ENCODE data around the gene EBP. TPM values are rescaled to one million over a fixed set of nuclear protein-coding genes. Genes with fewer than 3 reads are reported as not detected.

Gene EBP
- 18.8 TPM for total RNA-seq
- long read RNA-seq, transcript EBP-205 (5 exons, 1,775 nt): major isoform, 36 of 41 reads
- long read RNA-seq, partial matches to known transcripts: 4 of 41 reads
- long read RNA-seq, other reads (novel, unspliced or antisense): 1 of 41 reads

DNA sequence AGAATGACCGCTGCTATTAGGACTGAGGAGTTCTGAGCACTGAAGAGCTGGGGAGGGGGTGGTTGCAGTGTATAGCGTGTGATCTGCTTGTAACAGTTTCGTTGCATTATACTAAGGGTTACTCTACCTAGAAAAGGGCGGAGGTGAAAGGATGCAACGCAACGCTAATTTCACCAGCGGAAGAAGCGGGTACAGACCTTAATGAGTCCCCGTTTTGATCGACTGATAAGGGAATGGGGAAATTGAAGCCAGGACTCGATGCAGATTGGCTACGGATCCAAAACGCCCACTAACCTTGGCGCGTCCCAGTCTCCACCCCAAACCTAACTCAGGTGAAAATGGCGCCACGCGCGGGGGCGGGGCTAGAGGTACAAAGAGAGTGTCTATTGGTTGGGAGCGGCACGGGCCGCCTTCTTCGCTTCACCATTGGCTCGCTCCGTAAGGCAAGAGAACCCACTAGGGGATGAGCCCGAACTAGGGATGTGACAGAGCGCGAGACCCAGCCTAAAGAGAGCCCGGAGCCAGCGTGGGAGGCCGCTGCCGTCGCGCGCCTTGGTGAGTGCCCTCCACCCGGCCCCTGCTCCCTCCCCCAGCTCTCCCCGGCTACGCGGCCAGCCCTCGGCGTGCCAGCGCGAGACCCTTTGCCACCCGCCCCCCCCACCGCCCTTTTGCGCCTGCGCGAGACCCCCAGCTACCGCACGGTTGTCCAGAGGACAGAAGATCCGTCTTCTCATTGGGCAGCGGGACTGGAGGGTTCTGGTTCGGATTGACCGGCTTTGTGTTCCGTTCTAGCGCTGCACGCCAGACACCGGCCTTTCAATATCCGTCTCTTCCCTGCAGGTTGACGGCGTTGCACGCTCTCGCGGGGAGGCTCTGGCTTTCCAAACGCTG is at the start of gene EBP:
EBP (plus strand) TSS at position 456 of the 891 bp plus-strand sequence. CDS start 1,964 bp downstream, outside the sequence.
- DNase-seq (ENCODE audit: low spot score): peak; percentile 93

DNA sequence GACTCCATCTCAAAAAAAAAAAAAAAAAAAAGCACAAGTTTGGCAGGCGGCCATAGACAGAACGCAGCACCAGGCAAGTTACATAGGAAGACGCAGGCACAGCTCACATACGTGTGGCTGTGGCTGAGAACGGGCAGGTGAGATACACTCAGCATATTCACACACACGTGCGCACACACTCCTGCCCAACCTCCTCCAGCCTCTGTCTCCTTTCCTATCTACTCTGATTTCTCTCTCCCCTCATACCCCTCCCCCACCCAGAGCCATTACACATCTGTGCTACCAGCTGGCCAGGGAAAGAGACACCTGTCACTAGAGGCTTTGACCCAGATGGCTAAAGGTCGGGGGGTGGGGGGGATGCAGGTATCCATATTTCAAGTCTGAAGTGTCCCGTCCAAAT is 49.4 kb upstream of the EBP start:
- no peak for DNase-seq (ENCODE audit: low spot score)

DNA sequence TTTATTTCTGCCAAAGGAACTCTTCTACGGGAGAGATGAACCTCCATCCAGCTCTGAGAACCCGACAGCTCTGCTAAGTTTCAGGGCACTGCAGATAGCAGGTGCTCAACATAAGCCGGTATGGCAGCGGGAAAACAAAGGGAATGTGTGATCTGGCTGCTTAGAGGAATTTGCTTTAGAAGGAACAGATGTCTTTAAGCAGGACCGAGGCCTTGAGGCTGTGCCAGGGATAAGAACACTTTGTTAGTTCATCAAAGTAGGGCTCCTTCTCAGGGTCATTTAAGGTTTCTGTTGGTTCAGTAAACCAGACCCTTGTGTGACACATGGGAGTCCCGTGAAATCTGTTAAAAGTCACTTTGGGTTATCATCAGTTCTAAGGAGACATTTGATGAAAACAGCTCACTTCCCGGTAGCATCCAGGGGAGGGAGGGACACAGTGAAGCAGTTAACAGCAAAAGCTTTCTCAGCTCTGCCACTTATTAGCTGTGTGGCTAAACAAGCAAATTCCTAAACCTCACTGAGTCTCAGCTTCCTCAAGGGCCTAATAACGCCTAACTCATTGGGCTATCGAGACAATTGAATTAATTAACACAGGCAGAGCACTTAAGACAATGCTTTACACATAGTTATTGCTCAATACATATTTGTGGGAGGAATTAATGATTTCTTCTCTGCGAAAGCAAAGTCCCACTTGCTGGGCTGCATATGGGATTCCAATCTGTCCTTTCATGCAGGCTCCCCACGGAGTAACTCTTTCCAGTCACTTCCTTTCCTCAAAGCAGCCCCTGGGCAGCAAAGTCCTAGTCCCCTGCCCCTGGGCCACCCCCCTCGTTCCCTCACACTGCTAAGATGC is 48.5 kb upstream of the EBP start:
- DNase-seq (ENCODE audit: low spot score): no peak

DNA sequence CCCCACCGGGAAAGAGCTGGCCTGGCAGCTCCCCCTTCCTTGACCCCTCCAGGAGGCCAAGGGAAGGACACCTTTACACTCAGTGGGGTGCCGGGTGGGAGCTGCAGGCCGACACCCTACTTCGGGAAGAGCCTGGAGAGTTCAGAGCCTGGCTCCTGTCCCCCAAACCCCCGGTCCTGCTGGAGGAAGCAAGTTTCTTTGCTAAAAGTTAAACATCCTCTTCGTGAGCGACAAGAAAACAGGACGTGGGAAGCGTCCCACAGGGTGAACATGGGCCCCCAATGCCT is 48.0 kb upstream of the EBP start:
- DNase-seq (ENCODE audit: low spot score): no peak

DNA sequence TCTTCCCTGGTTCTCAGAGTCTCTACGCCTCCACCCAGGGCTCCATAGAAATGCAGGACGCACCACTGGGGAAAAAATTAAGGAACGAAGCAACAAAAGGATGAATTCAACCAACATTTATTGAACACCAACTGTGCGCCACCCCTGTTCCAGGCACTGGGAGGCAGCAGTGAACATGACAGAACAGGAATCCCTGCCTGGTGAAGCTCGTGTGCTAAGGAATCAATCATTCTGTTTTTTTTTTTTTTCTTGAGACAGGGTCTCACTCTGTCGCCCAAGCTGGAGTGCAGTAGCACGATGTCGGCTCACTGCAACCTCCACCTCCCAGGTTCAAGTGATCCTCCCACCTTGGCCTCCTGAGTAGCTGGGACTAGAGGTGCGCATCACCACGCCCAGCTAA is 47.5 kb upstream of the EBP start:
- DNase-seq (ENCODE audit: low spot score): no peak

DNA sequence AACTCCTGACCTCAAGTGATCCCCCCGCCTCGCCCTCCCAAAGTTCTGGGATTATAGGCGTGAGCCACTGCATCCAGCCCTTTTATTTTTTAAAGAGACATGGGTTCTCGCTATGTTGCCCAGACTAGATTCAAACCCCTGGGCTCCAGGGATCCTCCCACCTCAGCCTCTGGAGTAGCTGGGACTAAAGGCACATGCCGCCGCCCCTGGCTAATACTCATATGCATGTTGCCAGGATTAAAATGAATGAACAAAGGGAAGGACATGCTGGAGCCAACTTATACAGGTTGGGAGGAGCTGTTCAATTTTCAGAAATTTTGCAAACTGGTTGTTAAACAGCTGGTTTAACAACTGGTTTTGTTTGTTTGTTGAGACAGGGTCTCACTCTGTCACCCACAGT is 47.0 kb upstream of the EBP start:
- DNase-seq (ENCODE audit: low spot score): no peak

DNA sequence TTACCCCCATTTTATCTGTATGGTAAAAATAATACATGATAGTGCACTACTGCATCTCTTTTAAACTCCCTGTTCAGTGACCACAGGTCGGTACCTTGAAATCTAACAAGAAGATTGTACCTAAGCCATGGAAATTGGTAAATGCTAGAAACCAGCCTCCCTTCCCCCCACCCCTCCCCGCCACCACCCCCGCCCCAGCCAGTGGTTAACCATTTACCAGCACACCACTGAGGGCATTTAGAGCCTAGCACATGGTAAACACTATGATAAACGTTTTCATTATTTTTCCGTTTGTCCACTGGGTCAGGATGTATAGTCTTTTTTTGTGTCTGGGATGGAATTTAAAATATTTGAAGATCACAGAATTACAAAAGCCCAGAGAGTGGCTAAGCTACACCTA is 46.3 kb upstream of the EBP start:
- DNase-seq (ENCODE audit: low spot score): no peak

DNA sequence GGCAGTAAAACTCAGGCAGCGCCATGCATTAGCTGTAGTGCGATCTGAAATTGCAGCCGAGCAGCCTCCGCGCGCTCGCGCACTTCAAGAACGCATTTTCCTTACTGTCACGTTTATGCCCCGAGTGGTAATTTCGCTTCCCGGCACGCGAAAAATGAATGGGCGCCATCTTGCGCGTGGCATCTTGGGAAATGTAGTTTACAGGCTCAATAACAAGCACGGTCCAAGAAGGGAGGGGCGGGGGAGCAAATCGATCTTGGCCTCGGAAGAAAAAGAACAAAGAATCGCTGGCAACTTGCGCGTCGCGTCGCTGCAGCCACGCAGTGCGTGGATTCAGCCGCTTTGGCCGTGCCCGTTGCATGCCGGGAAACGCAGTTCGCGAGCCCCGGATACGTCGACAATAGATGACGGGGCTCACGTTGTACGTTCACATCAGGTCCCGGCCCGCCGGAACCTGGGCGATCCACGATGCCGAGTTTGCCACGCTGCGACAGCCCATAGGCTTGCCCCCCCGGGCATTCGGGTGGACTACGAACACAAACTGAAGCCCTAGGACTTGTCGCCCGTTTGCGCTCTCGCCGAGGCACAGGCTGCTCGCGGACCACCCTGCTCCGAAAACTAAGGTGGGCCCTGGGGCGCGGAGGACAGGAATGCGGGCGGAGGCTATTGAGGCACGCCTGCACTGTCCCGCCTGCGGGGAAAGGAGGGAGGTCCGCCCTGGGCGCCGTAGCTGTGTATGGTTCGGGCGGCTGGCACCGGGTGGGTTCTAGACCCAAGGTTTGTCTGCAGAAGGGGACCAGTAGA is 45.6 kb upstream of the EBP start, which contains the start of gene FTSJ1:
FTSJ1 (plus strand) TSS at position 426 of the 804 bp plus-strand sequence. CDS start 1,849 bp downstream, outside the sequence.
- DNase-seq (ENCODE audit: low spot score): peak; percentile 95

DNA sequence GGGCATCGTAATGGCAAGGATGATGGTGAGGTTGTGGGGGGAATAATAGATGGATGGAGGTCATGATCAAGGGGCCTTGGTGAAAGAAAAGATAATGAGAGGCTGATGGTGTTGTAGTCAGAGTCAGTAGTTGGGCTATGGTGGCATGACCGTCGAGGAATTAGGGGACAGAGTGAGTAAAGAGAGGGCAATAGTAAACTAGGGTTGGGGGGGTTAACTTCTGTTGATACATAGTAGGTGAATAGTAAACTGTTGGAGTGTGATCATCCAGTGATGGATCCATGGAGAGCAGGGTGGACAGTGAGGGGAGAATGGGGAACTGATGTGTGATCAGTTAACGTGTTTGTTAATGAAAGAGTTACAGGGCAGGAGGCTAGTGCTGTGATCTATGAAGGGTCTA is 44.7 kb upstream of the EBP start:
- no peak for DNase-seq (ENCODE audit: low spot score)

DNA sequence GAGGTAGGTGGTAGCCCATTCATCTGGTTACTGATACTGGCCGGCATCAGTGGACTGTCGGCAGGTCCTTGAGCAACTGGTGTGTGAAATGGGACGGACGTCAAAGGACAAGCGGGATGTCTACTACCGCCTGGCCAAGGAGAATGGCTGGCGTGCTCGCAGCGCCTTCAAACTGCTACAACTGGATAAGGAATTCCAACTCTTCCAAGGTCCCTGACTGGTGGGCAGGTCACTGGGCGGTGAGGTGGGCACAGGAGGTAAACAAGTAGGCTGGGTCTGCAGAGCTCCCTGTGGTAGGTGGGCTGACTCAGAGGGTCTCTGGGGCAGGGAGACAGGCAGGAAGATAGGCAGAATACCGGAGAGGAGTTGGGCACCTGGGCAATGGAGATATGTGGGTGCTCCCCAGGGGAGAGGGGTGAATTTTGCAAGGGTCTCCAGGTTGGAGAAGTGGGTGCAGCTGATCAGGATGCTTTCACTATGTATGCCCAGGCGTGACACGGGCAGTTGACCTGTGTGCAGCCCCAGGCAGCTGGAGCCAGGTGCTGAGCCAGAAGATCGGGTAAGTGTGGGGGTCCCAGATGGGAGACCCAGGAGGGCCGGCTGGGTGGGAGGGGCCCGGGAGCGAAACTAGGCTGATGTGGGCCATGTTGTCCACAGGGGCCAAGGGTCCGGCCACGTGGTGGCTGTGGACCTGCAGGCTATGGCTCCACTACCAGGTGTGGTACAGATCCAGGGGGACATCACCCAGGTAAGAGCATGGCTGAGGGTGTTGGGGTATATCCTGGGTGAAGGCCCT is 43.5 kb upstream of the EBP start:
- DNase-seq (ENCODE audit: low spot score): no peak

DNA sequence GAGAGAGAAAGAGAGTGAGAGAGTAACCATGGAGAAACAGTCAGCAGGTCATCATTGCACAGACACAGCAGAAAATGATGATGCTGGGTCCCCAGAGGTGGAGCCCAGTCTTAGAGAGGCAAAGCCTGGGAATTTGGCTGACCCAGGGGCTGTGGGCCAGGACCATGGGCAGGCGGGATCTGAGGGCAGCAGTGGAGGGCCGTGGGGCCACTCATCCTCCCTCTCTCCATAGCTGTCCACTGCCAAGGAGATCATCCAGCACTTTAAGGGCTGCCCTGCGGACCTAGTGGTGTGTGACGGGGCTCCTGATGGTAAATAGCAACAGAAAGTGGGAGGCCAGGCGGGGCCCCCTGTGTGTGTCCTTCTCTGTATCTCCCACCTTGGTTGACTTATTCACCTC is 42.8 kb upstream of the EBP start:
- DNase-seq (ENCODE audit: low spot score): no peak

DNA sequence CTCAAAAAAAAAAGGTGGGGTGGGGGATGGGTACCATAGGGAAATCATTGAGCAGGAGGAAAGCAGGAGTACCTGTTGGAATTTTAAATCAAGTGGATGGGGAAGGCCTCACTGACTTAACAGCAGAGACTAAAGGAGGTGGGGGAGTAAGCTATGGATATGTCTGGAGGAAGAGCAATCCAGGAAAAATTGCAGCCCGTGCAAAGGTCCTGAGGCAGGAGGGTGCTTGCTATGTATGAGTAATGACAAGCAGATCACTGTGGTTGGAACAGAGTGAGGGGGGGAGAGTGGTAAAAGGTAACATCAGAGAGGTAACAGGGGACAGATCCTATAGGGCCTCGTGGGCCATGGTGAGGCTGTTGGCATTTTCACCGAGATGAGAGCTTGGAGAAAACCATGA is 41.5 kb upstream of the EBP start:
- DNase-seq (ENCODE audit: low spot score): no peak

DNA sequence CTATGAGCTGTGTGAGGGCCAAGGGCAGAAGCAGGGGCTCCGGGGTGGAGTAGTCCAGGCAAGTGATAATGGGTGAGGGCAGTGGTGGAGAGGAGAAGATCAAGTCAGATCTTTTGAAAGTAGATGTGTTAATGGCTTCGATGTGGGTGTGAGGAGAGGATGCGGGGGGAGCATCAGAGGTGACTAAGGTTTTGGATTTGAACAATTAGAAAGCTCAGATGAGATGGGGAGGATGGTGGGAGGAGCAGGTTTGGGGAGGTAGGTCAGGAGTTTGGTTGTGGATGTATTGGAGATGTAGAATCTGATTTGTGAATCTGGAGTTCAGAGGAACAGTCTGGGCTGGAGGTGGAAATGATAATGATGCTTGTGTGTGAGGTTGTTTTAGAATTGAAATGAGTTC is 41.0 kb upstream of the EBP start:
- no peak for DNase-seq (ENCODE audit: low spot score)

DNA sequence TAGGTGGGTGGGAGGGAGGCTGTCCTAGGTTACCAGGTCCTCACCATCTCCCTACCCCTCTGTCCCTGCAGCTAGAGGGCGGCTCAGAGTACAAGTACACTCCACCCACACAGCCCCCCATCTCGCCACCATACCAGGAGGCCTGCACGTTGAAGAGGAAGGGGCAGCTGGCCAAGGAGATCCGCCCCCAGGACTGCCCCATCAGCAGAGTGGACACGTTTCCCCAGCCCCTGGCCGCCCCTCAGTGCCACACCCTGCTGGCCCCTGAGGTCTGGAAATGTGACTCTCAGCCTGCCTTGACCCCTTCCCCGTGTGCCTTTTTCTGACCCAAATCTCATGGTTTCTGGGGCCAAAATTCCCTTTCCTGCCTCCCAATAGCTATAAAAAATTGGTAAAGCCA is 39.1 kb upstream of the EBP start:
- no peak for DNase-seq (ENCODE audit: low spot score)

DNA sequence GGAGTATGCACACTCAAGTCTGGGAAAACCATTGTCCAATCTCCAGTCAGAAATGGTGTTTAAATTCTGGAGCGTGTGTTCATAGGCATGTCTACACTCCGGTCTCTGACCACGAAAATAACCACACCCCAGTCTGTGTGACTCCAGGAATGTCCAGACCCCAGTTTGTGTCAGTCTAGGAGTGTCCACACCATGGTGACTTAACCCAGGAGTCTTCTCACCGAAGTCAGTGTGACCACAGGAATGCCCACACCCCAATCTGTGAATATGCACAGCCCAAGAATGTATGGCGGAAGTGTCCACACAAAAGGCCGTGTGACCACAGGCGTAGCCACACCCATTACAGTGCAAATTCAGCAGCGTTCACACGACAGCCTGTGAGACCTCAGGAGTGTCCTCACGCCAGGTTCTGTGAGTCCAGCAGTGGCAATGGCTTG is 34.2 kb upstream of the EBP start:
- DNase-seq (ENCODE audit: low spot score): no peak

DNA sequence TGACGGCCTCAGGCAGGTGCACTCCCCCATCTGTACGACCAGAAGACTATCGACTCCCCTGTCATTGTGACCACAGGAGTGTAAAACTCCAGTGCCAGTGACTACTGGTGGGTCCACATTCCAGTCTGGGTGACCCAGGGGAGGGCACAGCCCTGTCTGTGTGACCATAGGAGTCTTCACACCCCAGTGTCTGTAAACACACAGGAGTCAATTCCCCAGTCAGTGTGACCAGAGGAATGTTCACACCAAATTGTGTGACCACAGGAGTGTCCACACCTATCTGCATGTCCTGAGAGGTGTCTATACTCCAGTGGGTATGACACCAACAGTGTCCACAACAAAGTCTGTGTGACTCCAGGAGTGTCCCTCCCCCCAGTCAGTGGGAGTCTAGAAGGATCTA is 33.6 kb upstream of the EBP start:
- no peak for DNase-seq (ENCODE audit: low spot score)

DNA sequence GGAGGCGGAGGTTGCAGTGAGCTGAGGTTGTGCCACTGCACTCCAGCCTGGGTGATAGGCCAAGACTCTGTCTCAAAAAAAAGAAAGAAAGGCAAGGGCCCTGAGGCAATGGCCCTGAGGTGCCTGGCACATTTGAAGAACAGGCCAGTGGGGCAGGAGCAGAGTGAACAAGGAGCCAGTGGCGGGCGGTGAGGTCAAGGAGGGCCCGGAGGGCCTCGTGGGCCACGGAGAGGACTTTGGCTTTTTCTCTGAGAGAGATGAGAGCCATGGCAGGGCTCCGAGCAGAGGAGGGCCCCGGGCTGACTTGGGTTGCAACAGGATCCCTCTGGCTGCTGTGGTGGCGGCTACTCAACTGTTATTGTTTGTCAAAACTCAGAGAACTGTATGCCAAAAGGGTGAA is 32.3 kb upstream of the EBP start:
- no peak for DNase-seq (ENCODE audit: low spot score)

DNA sequence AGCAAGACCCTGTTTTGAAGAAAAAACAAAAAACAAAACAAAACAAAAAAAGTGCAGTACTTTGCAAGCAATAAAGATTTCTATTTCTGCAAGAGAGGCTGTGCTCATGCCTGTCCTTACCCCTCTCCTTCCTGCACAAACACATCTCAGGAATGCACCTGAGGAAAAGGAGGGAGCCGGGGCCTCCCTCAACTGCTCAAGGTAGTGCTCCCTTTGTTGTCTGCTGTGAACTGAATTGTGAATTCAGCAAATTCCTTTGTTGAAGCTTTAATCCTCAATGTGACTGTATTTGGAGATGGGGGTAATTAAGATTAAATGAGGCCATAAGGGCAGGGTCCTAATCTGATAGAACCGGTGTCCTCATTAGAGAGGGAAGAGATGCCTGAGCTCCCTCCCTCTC is 31.7 kb upstream of the EBP start:
- DNase-seq (ENCODE audit: low spot score): no peak

DNA sequence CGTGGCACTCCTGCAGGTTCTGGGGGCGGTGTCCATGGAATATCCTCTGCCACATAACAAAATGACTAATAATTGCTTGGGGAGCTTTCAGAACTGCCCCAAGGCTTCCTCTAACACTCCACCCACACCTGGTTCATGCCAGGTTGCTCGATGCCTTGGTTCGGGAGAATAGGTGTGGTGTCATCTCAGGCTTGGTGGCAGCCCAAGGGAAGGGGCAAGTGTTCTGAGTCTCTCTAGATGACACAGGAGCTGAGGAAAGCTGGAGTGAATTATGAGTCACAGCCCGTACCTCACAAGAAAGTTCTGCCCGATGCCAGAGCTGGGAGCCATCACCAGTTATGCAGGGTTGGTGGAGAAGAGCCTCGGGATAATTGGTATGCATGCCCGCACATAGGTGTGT is 30.9 kb upstream of the EBP start:
- DNase-seq (ENCODE audit: low spot score): no peak

DNA sequence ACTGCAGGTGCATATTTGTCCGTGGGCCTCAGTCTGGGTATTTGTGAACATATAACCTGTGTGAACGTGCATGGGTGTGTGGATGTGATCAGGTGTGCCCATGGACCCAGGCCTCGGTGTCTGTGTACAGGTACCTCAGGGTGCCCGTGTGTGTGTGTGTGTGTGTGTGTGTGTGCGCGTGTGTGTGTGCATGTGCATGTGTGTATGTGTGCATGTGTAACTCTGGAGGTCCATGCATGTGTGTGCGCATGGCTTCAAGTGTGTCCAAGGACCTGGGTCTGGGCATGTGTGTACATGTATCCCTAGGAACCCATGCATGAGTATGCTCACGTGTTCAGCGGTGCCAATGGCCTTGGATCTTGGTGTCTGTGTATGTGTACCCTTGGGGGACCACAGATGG is 29.8 kb upstream of the EBP start:
- no peak for DNase-seq (ENCODE audit: low spot score)

All from mesenteric fat pad (tissue), 1 donor.